UCSD-AML1 (cell line): ENCODE results near the gene CDKN2A.
A peak's percentile ranks its signal among the peaks of the same experiment; 100 is the strongest.

Source experiments
- DNase-seq: peaks from one replicate; lab custom pipeline; 2025; ENCODE audit not compliant: unreplicated experiment; lab: John Stamatoyannopoulos, UW

CDKN2A gene

GRCh38 chr9:21993893-21994555 lies at the start of gene CDKN2A:
CDKN2A (minus strand) TSS chr9:21994392.
- peak; percentile 54 for DNase-seq

- no peak for DNase-seq
Measured at GRCh38 chr9:22043928-22044327, 49.7 kb upstream of the CDKN2A start.

- no peak for DNase-seq
Measured at GRCh38 chr9:22041775-22042174, 47.6 kb upstream of the CDKN2A start.

GRCh38 chr9:22041344-22041743 lies 47.2 kb upstream of the CDKN2A start:
- DNase-seq: no peak

DNA sequence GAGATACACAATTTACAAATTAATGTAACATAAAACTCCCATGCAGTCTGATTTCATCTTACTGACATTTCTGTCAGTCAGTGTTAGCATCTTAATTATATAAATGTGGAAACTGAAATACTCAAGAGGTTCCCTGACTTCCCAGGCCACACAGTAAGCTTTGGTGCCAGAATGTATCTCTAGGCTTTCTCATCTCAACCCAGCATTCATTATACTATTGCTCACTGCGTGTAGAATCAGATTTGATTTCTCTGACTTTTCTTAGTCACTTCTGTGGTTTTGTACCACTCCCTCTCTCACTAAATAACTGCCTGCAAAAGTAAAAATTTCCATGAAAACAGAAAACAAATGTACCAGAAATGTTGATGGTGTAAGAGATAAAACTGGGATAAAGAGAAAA lies 46.6 kb upstream of the CDKN2A start:
- no peak for DNase-seq

DNA sequence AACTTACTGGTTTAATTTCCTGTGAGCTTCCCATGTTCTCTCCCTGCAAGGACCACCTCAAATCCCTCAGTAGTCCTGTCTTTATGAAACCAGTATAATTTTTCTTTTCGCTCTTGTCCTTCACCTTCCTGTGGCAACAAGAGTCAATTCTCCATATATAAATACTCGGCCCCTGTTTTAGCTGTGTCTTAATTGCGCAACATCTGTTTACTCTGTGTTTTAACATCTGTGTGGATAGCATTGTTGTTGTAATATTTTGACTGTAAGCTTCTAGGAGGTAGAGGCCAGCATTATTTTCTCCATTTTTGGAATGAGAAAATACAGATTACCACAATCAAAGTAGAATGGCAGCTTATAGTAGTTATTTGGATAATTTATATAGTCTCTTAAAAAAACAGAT lies 45.1 kb upstream of the CDKN2A start:
- no peak for DNase-seq

DNA sequence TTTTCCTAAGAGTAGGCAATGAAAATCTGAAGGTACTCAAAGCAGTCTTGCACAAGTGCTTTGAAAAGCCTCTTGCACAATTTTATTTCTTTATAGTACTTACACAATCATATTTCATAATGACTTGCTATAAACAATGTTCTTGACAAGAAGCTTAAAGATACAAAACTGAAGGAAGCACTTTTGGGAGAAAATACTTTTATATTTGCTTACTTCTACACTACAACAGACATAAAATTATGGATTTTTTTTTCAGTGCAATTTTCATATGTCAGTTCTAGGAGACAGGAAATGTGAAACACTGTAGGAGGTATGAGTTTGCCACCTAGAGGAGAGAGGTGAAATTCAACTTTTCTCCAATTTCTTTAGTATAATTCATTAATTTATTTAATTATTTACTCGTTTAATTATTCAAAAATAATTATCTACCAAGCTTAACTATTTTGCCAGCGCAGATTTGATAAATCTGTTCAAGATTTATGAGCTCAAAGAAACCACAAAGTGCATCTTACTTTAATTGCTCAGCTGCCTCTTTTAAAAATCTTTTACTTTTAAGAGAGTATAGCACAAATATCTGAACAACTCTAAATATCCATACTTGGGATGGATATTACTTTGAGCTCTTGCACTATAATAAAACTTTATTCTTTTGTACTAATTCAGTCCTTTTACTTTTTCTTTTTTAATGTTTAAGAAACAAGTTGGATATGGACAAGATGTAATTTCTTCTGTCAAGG lies 43.9 kb upstream of the CDKN2A start:
- no peak for DNase-seq

- no peak for DNase-seq
Measured at GRCh38 chr9:22036866-22037626, 42.9 kb upstream of the CDKN2A start.

GRCh38 chr9:22035591-22036011 lies 41.4 kb upstream of the CDKN2A start:
- DNase-seq: peak; percentile 8

DNA sequence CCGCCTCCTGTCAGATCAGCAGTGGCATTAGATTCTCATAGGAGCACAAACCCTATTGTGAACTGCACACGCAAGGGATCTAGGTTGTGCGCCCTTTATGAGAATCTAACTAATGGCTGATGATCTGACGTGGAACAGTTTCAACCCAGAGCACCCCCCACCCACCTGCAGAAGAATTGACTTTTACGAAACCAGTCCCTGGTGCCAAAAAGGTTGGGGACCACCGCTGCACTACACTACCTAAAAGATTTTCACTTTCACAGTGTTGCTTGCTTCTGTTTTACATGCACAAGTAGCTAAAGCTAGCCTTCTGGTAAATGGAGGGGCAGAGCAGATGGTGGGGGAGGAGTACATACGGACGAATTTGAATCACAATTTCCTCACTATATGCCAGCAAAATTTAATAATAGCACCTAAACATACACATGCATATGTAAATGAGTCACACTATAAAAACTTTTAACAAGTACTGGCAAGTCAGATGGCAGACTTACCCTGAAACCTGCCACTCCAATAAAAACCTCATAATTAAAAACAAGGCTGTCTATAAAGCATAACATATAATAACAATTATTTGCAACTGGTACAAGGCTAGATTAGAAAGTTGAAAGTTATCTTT lies 38.9 kb upstream of the CDKN2A start:
- DNase-seq: no peak

DNA sequence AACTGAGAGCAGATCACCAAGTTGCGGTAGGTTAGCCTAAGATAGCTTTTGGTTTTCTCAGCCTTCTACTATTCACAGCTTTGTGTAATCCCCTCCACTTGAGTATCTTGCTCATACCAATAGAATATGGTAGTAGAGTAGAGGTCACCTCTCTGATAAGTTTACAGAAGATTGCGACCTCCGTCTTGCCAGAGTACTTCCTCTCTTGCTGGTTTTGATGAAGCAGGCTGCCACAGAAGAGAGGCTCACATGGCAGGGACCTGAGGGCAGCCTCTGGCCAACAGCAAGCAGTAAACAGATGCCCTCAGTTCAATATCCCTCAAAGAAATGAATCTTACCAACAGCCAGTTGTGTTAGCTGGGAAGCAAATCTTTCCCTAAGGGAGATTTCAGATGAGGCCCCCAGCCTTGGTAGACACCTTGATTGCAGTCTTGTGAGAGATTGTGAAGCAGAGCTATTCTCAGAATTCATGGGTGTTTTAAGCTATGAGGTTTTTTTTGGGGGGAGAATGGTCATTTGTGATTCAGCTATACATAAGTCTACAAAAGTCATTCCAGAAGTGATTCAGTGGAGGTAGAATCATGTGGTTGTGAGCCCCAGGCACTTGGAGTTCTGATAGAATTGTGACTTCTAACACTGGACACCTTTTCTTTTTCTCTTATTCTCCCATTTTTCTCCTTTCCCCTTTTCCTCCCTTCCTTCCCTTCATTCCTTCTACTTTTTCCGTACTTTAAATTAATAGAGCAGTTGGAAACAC lies 37.6 kb upstream of the CDKN2A start:
- peak; percentile 7 for DNase-seq

GRCh38 chr9:22030101-22030598 lies 36.0 kb upstream of the CDKN2A start:
- no peak for DNase-seq

- DNase-seq: no peak
Measured at GRCh38 chr9:22029231-22029630, 35.0 kb upstream of the CDKN2A start.

- no peak for DNase-seq
Measured at GRCh38 chr9:22028394-22028793, 34.2 kb upstream of the CDKN2A start.

GRCh38 chr9:22026696-22027095 lies 32.5 kb upstream of the CDKN2A start:
- DNase-seq: peak; percentile 13

GRCh38 chr9:22022396-22022795 lies 28.2 kb upstream of the CDKN2A start:
- no peak for DNase-seq

GRCh38 chr9:22010866-22011625 lies 16.9 kb upstream of the CDKN2A start:
- peak; percentile 16 for DNase-seq

GRCh38 chr9:22009506-22009867 lies 15.3 kb upstream of the CDKN2A start:
- DNase-seq: no peak

- no peak for DNase-seq
Measured at GRCh38 chr9:22008717-22009505, 14.7 kb upstream of the CDKN2A start, which contains the start of gene CDKN2B. CDKN2B (minus strand) TSS chr9:22009305; CDS start chr9:22008953, 352 bp downstream.
